ENCODE results near the gene DDO.
A peak's percentile ranks its signal among the peaks of the same experiment; 100 is the strongest.

The DDO gene

GRCh38 chr6:110366975-110367374 is 48.4 kb downstream of the DDO start:
- no peak for TF ChIP-seq CTCF (IDR thresholded peaks at IDR 0.05; ENCODE audit: low read depth, low read length, missing control alignments)
- Histone ChIP-seq H3K27ac (no peak overlapping the region), H3K27me3 (replicated peaks) (peaks cover 19% of the 10 kb centered on the region), H3K36me3 (replicated peaks) (no peaks in the 10 kb centered on the region), H3K4me3 (ENCODE audit: low read depth, low read length) (no peak overlapping the region)
- in situ Hi-C loops (cut with HindIII; ENCODE audit: low pct_ligation_motif_present, low sequenced_read_pairs), result no loop called here
- DNase-seq, result no peak

GRCh38 chr6:110366256-110366655 is 49.1 kb downstream of the DDO start:
- in situ Hi-C loops (cut with HindIII; ENCODE audit: low pct_ligation_motif_present, low sequenced_read_pairs), result no loop called here
- Histone ChIP-seq H3K27me3 (replicated peaks) (peaks cover 19% of the 10 kb centered on the region), H3K36me3 (replicated peaks) (no peaks in the 10 kb centered on the region), H3K27ac (no peak overlapping the region), H3K4me3 (ENCODE audit: low read depth, low read length) (no peak overlapping the region)
- TF ChIP-seq CTCF (IDR thresholded peaks at IDR 0.05; ENCODE audit: low read depth, low read length, missing control alignments), result no peak
- no peak for DNase-seq

- TF ChIP-seq CTCF (IDR thresholded peaks at IDR 0.05; ENCODE audit: low read depth, low read length, missing control alignments), result no peak
- peaks cover 13% of the 10 kb centered on the region for H3K27me3 ChIP-seq (replicated peaks)
- in situ Hi-C loops (cut with HindIII; ENCODE audit: low pct_ligation_motif_present, low sequenced_read_pairs), result no loop called here
Measured at GRCh38 chr6:110364364-110365105, 50.8 kb downstream of the DDO start.

GRCh38 chr6:110363748-110364147 is 51.6 kb downstream of the DDO start:
- in situ Hi-C loops (cut with HindIII; ENCODE audit: low pct_ligation_motif_present, low sequenced_read_pairs), result no loop called here
- Histone ChIP-seq H3K27ac (no peak overlapping the region), H3K27me3 (replicated peaks) (peaks cover 10% of the 10 kb centered on the region), H3K4me3 (ENCODE audit: low read depth, low read length) (no peak overlapping the region), H3K36me3 (replicated peaks) (no peaks in the 10 kb centered on the region)
- no peak for DNase-seq
- no peak for TF ChIP-seq CTCF (IDR thresholded peaks at IDR 0.05; ENCODE audit: low read depth, low read length, missing control alignments)

More at GRCh38 chr6:110364364-110365105, 50.8 kb downstream of the DDO start:
- DNase-seq, result no peak
- H3K4me3 ChIP-seq (ENCODE audit: low read depth, low read length), result no peak overlapping the region
- no peaks in the 10 kb centered on the region for H3K36me3 ChIP-seq (replicated peaks)
- no peak overlapping the region for H3K27ac ChIP-seq

- no peak for TF ChIP-seq CTCF (IDR thresholded peaks at IDR 0.05; ENCODE audit: low read depth, low read length, missing control alignments)
- DNase-seq, result no peak
- no peaks in the 10 kb centered on the region for H3K27me3 ChIP-seq (replicated peaks)
- no peak overlapping the region for H3K27ac ChIP-seq
- H3K4me3 ChIP-seq (ENCODE audit: low read depth, low read length), result no peak overlapping the region
- in situ Hi-C loops (cut with HindIII; ENCODE audit: low pct_ligation_motif_present, low sequenced_read_pairs), result no loop called here
- no peaks in the 10 kb centered on the region for H3K36me3 ChIP-seq (replicated peaks)
Measured at GRCh38 chr6:110360676-110361075, 54.7 kb downstream of the DDO start.

- H3K4me3 ChIP-seq (ENCODE audit: low read depth, low read length), result no peak overlapping the region
- in situ Hi-C loops (cut with HindIII; ENCODE audit: low pct_ligation_motif_present, low sequenced_read_pairs), result no loop called here
- no peak overlapping the region for H3K27ac ChIP-seq
Measured at GRCh38 chr6:110359556-110359955, 55.8 kb downstream of the DDO start.

More at GRCh38 chr6:110359556-110359955, 55.8 kb downstream of the DDO start:
- peak; percentile 18 for DNase-seq
- Histone ChIP-seq H3K27me3 (replicated peaks) (no peaks in the 10 kb centered on the region), H3K36me3 (replicated peaks) (no peaks in the 10 kb centered on the region)
- TF ChIP-seq CTCF (IDR thresholded peaks at IDR 0.05; ENCODE audit: low read depth, low read length, missing control alignments), result no peak

Data from brain microvascular endothelial cell (primary cell).